ENCODE data around the gene NDNF.

NDNF gene

GRCh38 chr4:121072224-121073003 is at the start of gene NDNF:
NDNF (minus strand) TSS chr4:121072535; CDS start chr4:121045837, 26,698 bp downstream.
- peak in 1 of 3 donors; percentile 25 for DNase-seq (ENCODE audit: low read depth in 3 of 3)

GRCh38 chr4:121119715-121120114 is 47.4 kb upstream of the NDNF start:
- no peak for DNase-seq (ENCODE audit: low read depth in 3 of 3)

GRCh38 chr4:121118344-121118743 is 46.0 kb upstream of the NDNF start:
- no peak for DNase-seq (ENCODE audit: low read depth in 3 of 3)

GRCh38 chr4:121114756-121115155 is 42.4 kb upstream of the NDNF start:
- DNase-seq (ENCODE audit: low read depth in 3 of 3), result no peak

GRCh38 chr4:121112530-121112929 is 40.2 kb upstream of the NDNF start:
- DNase-seq (ENCODE audit: low read depth in 3 of 3), result no peak

- DNase-seq (ENCODE audit: low read depth in 3 of 3), result no peak
Observed at GRCh38 chr4:121108557-121108956, 36.2 kb upstream of the NDNF start.

- no peak for DNase-seq (ENCODE audit: low read depth in 3 of 3)
Observed at GRCh38 chr4:121107507-121107906, 35.2 kb upstream of the NDNF start.

- no peak for DNase-seq (ENCODE audit: low read depth in 3 of 3)
Observed at GRCh38 chr4:121100093-121100775, 27.9 kb upstream of the NDNF start.

- DNase-seq (ENCODE audit: low read depth in 3 of 3), result no peak
Observed at GRCh38 chr4:121098266-121098665, 25.9 kb upstream of the NDNF start.

- DNase-seq (ENCODE audit: low read depth in 3 of 3), result no peak
Observed at GRCh38 chr4:121096629-121097028, 24.3 kb upstream of the NDNF start.

- DNase-seq (ENCODE audit: low read depth in 3 of 3), result no peak
Observed at GRCh38 chr4:121096191-121096590, 23.9 kb upstream of the NDNF start.

- no peak for DNase-seq (ENCODE audit: low read depth in 3 of 3)
Observed at GRCh38 chr4:121094297-121094966, 22.1 kb upstream of the NDNF start.

- DNase-seq (ENCODE audit: low read depth in 3 of 3), result no peak
Observed at GRCh38 chr4:121093261-121093660, 20.9 kb upstream of the NDNF start.

GRCh38 chr4:121091941-121092340 is 19.6 kb upstream of the NDNF start:
- DNase-seq (ENCODE audit: low read depth in 3 of 3), result no peak

- no peak for DNase-seq (ENCODE audit: low read depth in 3 of 3)
Observed at GRCh38 chr4:121088867-121089266, 16.5 kb upstream of the NDNF start.

- no peak for DNase-seq (ENCODE audit: low read depth in 3 of 3)
Observed at GRCh38 chr4:121079376-121079775, 7.0 kb upstream of the NDNF start.

- no peak for DNase-seq (ENCODE audit: low read depth in 3 of 3)
Observed at GRCh38 chr4:121077496-121077895, 5.2 kb upstream of the NDNF start.

- DNase-seq (ENCODE audit: low read depth in 3 of 3), result no peak
Observed at GRCh38 chr4:121076416-121076815, 4.1 kb upstream of the NDNF start.

- no peak for DNase-seq (ENCODE audit: low read depth in 3 of 3)
Observed at GRCh38 chr4:121073672-121074381, 1.5 kb upstream of the NDNF start.

- no peak for DNase-seq (ENCODE audit: low read depth in 3 of 3)
Observed at GRCh38 chr4:121073004-121073435, 685 bp upstream of the NDNF start.

GRCh38 chr4:121071640-121072223 is 603 bp downstream of the NDNF start:
- peak in 1 of 3 donors; percentile 23 for DNase-seq (ENCODE audit: low read depth in 3 of 3)
